Peyer's patch (tissue), 4 donors: ENCODE results near the gene NUDCD3. TPM values are rescaled to one million over a fixed set of nuclear protein-coding genes. Genes with fewer than 3 reads are reported as not detected.
A peak's percentile ranks its signal among the peaks of the same experiment; 100 is the strongest.

Source experiments
- DNase-seq, 3 donors: peaks; one replicate each; pipeline ENCODE4 v3.0.0-alpha.2; 2017 to 2019
- H3K27ac ChIP-seq, 4 donors: fragments of 200-600 bp; sonication (generic); one replicate each; pipeline ENCODE4 v1.5.1; 2016 to 2019
- H3K27me3 ChIP-seq, 2 donors: fragments of 200-600 bp; sonication (generic); one replicate each; pipeline ENCODE4 v1.5.1; 2019
- H3K36me3 ChIP-seq, 3 donors: fragments of 200-600 bp; sonication (generic); one replicate each; pipeline ENCODE4 v1.5.1; 2016 to 2019
- H3K4me1 ChIP-seq, 4 donors: fragments of 200-600 bp; sonication (generic); one replicate each; pipeline ENCODE4 v1.5.1; 2016 to 2019
- H3K4me3 ChIP-seq, 4 donors: fragments of 200-600 bp; sonication (generic); 1 replicate in 3 of 4; 2 replicates in 1 of 4; pipeline ENCODE4 v1.5.1; 2016 to 2019; ENCODE audit warnings: mild to moderate bottlenecking in 1 of 4
- H3K9me3 ChIP-seq, 4 donors: fragments of 200-600 bp; sonication (generic); one replicate each; pipeline ENCODE4 v1.5.1; 2016 to 2019; ENCODE audit warnings: mild to moderate bottlenecking in 1 of 4
- POLR2A ChIP-seq, 2 donors: fragments of 450-650 bp; IDR thresholded peaks; one replicate each; pipeline ENCODE4 v1.5.1; 2017; ENCODE audit warnings: antibody characterized with exemption in 2 of 2, mild to moderate bottlenecking in 2 of 2, moderate library complexity in 2 of 2
- total RNA-seq, 4 donors: library from RNA; depleted of rRNA; stranded (reverse); fragments of >200 nt; gene quantifications; one replicate each; pipeline ENCODE4 v1.1.0, GENCODE V29; 2016
- TF ChIP-seq, protein P1 (sequence below), 6 experiments: fragments of 450-650 bp in 4 of 6; fragments of 200-600 bp in 2 of 6; sonication (generic) in 1 of 6; IDR thresholded peaks; one replicate each; pipeline ENCODE4 v1.5.1; 2017 to 2019; ENCODE audit warnings: antibody characterized with exemption in 6 of 6, mild to moderate bottlenecking in 3 of 6, moderate library complexity in 1 of 6

Gene NUDCD3
- total RNA-seq, 4 donors from 2014 or later = 32.9 to 61.9 (median 44.1) TPM

DNA sequence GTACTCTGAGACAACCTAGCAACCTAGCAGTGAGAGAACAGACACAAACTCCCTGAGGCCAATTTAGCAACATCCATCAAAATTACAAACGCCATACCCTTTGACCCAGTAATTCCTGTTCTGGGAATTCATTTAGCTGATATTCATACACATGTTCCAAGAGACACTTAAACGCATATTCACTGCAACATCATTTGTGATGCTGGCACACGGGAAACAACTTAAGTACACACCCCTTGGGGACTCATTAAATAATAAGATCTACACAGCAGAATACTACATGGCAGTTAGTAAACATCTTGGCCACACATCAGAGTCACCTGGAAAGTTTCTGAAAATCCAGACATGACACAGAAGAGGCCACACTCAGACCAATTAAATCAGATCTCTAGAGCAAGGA, 17.6 kb downstream of the NUDCD3 start:
- no peak overlapping the region for H3K4me3 ChIP-seq
- H3K36me3 ChIP-seq = peaks cover 0 to 22% (median 0%) of the 10 kb centered on the region in 3 donors
- no peaks in the 10 kb centered on the region for H3K27me3 ChIP-seq
- peak overlapping the region in 1 of 4 donors; percentile 26 for H3K27ac ChIP-seq
- DNase-seq = no peak
- H3K9me3 ChIP-seq = no peaks in the 10 kb centered on the region
- H3K4me1 ChIP-seq = no peaks in the 10 kb centered on the region
- TF ChIP-seq POLR2A (IDR thresholded peaks at IDR 0.05) = no peak
- TF ChIP-seq, protein P1, sequence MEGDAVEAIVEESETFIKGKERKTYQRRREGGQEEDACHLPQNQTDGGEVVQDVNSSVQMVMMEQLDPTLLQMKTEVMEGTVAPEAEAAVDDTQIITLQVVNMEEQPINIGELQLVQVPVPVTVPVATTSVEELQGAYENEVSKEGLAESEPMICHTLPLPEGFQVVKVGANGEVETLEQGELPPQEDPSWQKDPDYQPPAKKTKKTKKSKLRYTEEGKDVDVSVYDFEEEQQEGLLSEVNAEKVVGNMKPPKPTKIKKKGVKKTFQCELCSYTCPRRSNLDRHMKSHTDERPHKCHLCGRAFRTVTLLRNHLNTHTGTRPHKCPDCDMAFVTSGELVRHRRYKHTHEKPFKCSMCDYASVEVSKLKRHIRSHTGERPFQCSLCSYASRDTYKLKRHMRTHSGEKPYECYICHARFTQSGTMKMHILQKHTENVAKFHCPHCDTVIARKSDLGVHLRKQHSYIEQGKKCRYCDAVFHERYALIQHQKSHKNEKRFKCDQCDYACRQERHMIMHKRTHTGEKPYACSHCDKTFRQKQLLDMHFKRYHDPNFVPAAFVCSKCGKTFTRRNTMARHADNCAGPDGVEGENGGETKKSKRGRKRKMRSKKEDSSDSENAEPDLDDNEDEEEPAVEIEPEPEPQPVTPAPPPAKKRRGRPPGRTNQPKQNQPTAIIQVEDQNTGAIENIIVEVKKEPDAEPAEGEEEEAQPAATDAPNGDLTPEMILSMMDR (IDR thresholded peaks at IDR 0.05) = no peak

DNA sequence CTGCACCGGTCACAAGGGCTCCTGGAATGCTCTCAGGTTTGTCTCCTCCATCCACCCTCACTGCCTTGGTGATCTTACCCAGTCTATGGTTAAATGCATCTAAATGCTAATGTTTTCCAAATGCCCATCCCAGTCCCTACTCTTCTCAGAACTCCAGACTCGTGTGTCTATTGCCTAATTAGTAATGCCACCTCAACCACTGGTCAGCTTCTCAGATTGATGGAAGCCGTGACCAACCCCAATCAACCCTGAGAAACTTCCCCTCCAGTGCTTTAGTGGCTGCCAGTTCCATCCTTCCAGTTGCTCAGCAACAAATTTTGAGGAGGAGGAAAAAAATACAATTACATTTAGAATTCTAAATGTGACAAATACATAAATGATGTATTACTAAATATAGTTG, 18.6 kb downstream of the NUDCD3 start:
- H3K4me3 ChIP-seq = no peak overlapping the region
- H3K36me3 ChIP-seq = peaks cover 0 to 30% (median 0%) of the 10 kb centered on the region in 3 donors
- TF ChIP-seq, protein P1 (IDR thresholded peaks at IDR 0.05) = no peak
- no peak for TF ChIP-seq POLR2A (IDR thresholded peaks at IDR 0.05)
- DNase-seq = no peak
- no peaks in the 10 kb centered on the region for H3K4me1 ChIP-seq
- H3K27ac ChIP-seq = no peak overlapping the region
- H3K9me3 ChIP-seq = no peaks in the 10 kb centered on the region
- H3K27me3 ChIP-seq = no peaks in the 10 kb centered on the region

DNA sequence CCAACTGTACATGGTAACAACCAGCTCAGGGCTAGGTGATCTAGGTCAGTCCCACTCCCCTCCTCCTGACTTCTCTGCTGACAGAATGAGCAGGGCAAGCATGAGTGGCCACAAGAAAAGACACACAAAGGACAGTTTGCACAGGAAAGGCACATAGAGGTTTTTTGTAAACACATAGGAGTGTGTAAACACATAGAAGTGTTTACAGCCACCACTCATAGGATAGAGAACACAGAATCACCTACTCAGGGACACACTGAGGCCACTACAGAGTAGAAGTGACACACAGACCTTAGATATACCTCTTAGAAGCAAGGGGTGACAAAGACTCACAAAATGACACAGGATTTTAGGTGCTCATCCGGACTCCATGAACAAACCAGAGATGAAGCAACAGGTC, 19.0 kb downstream of the NUDCD3 start:
- Histone ChIP-seq H3K4me3 (no peak overlapping the region), H3K27ac (no peak overlapping the region), H3K36me3 (peaks cover 0 to 34% (median 0%) of the 10 kb centered on the region in 3 donors), H3K27me3 (no peaks in the 10 kb centered on the region), H3K4me1 (no peaks in the 10 kb centered on the region), H3K9me3 (no peaks in the 10 kb centered on the region)
- DNase-seq = no peak
- TF ChIP-seq, protein P1 (IDR thresholded peaks at IDR 0.05) = no peak
- TF ChIP-seq POLR2A (IDR thresholded peaks at IDR 0.05) = no peak

DNA sequence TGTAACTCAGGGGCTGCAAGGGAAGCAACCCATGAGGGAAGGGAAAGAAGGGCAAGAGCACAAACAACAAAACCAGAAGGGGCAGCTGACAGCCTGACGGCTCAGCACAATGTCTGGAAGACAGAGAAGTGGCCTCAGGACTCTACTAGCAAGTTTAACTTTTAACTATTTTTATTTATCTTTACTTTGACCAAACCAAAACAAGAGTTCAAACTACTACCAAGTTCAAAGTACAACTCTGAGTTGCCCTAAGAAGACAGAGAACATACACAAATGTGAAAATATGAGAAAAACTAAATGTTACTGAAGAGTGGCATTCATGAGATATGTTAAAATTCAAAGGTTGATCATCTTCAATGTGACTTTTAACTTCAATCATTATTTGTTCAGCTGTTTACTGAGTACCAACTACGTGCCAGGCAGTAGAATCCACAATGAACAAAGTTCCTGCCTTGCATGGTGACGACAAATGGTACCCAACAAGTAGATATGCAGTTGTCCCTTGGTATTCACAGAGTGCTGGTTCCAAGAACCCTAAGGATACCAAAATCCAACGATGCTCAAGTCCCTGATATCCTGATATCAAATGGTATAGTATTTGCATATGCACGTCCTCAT, 19.7 kb downstream of the NUDCD3 start:
- H3K4me3 ChIP-seq = no peak overlapping the region
- peaks cover 0 to 36% (median 0%) of the 10 kb centered on the region in 3 donors for H3K36me3 ChIP-seq
- no peaks in the 10 kb centered on the region for H3K9me3 ChIP-seq
- no peaks in the 10 kb centered on the region for H3K27me3 ChIP-seq
- H3K4me1 ChIP-seq = no peaks in the 10 kb centered on the region
- no peak for DNase-seq
- TF ChIP-seq POLR2A (IDR thresholded peaks at IDR 0.05) = no peak
- no peak overlapping the region for H3K27ac ChIP-seq

DNA sequence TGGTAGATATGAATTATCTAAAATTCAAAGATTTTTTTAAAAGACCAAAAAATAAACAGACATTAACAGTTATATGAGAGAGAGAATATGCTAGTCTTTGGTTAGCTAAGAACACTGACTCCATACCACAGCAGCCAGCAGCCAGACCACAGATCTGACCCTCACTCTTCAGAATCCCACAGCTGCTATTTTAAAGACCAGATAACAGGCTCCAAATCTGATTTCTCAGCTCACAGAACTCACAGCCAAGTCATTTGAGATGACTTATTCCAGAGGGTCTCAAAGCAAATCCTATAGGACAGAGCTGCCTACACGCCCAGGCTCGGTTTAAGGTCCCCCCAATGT, 20.4 kb downstream of the NUDCD3 start:
- TF ChIP-seq, protein P1 (IDR thresholded peaks at IDR 0.05) = no peak
- TF ChIP-seq POLR2A (IDR thresholded peaks at IDR 0.05) = no peak
- DNase-seq = no peak
- Histone ChIP-seq H3K36me3 (peaks cover 0 to 35% (median 0%) of the 10 kb centered on the region in 3 donors), H3K27ac (no peak overlapping the region), H3K4me3 (no peak overlapping the region), H3K9me3 (no peaks in the 10 kb centered on the region), H3K27me3 (no peaks in the 10 kb centered on the region), H3K4me1 (no peaks in the 10 kb centered on the region)

DNA sequence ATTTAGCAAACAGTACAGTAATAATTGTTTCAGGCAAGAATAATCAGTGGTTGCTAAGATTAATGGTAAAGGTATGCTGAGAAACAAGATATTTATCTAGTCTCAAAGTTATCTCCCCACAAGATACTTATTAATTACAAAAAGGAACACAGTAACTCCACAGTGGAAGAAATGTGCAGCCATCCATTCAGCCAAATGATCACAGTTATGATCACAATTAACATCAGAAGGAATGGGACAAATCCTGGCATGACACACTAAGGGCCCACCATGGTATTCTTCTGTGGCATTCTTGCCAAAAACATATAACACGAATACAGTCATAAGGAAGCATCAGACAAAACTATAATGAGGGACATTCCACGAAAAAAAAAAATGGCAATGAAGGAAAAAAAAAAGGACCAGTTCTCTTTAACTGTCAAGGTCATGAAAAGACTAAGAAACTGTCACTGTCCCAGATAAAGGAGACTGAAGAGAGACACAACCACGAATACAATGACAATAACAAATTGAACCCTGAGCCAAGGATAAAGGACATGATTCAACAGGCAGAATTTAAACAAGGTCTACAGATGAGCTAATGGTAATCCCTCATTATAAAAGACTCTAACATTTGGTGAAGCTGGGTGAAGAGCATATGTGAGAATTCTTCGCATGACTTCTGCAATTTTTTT, 20.9 kb downstream of the NUDCD3 start:
- H3K27me3 ChIP-seq = no peaks in the 10 kb centered on the region
- H3K36me3 ChIP-seq = peaks cover 0 to 32% (median 0%) of the 10 kb centered on the region in 3 donors
- no peaks in the 10 kb centered on the region for H3K9me3 ChIP-seq
- no peak for DNase-seq
- TF ChIP-seq POLR2A (IDR thresholded peaks at IDR 0.05) = no peak
- TF ChIP-seq, protein P1 (IDR thresholded peaks at IDR 0.05) = no peak
- H3K4me3 ChIP-seq = no peak overlapping the region
- H3K4me1 ChIP-seq = no peaks in the 10 kb centered on the region
- H3K27ac ChIP-seq = no peak overlapping the region
